ENCODE results near the gene ZXDC.

ZXDC gene

DNA sequence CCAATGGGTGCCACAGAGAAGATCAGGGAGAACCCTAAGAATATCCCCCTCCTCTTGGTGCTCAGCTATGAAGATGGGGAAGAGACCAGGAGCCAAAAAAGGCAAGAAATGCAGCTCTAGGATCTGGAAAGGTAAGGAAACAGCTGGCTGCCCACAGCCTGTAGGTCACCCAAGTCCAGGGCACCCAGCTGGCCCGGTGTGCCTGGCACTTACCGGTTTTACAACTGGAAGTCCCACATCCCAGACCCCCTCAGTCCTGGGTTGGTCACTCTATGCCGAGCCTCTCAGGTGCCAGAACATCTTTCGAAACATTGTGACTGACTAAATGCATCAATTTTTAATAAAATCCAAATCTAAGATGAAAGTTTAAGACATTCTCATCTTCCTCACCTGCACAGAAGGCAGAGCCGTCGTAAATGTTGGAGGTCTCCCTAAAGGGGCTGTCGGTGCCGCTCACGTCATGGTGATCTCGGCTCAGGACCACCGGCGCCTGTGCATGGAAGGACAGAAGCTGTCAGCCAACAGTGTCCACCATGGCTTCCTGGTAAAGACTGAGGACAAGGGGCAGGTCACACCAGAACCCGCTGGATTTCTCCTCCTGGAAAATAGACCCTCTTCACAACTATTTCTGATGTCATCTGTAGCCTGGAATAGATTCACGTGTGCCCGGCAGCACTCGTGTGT, 13.3 kb upstream of the ZXDC start:
- no peak for DNase-seq

DNA sequence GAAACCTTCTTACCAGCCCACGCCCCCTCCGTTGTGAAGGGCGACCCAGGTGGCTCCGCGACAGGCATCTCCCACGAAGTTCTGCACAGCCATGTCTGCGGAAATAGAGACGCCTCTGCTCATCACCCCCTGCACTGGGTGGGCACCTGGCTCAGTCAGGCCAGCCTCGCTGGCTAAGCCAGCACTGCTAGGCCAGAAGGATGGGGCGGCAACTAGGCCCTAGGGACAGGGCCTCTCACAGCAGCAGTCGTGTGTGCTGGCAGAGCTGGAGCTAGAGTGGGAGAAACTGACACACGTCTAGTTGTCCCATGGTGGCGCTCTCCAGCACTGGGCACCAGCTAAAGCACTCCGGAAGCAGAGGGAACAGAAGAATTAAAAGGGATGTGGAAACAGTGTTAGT, 12.5 kb upstream of the ZXDC start:
- no peak for DNase-seq

DNA sequence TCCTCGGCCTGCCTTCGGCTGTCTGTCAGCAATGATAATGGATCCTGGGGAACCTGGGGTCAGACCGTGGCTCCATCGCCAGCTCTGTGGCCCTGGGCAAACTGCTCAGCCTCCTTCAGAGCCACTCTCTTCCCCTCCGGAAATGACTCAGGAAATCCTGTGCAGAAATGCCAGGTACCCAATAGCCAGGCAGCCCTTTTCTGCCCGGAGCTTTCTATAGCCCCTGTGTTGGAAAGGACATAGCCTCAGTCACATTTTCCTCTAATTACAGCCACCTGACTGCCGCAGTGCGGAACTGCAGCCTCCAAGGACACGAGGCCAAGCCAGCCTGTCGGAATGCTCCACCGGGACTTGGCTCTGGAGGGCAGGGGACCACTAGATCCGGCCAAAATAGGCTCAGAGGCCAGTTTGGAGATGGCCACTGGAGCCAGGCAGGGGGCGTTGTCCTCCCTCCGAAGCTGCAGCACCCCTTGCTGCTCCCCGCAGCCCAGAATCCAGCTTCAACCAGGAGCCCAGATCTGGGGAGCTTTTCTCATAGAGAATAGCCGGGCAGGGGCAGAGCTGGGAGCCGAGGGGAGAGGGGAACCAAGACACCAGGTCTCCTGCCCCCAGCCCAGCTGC, 11.6 kb upstream of the ZXDC start:
- DNase-seq, result no peak

DNA sequence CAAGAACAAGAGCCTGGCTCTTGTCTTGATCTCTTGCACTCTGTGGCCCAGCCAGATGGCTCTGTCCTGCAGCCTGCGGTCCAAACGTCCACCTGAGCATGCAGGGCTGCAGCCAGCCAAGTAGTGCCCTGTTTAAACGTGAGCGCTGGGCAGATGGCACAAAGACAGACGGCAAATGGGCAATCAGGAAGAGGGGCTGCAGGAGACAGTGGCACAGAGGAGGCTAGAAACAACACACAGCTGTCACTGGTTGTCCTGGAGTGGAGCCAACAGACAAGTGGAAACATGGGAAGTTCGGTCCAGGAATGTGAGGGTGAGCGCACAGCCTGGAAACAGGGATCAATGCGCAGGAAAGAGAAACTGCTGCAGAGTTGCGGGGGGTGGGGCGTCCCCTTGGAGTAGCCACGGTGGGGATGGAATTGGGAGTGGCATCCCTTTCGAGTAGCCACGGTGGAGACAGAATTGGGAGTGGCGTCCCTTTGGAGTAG, 10.7 kb upstream of the ZXDC start:
- DNase-seq, result no peak

DNA sequence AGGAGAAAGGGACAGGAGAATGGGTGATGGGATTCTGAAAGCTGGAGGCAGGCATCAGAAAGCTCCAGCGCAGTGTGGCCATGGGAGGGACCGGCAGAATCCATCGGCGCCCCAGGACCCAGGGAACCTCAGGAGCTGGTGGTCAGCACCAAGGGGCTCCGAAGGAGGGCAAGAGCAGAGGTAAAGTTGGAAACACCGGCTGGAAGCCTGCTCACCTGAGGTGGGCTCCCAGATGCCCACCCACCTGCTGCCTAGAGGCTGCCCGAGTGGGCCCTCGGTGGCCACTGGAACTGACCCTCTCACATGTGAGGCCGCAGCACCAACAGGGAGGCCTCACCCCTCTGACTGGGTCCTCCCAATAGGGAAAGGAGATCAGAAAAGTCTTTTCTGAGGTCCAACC, 10.3 kb upstream of the ZXDC start:
- DNase-seq, result no peak

DNA sequence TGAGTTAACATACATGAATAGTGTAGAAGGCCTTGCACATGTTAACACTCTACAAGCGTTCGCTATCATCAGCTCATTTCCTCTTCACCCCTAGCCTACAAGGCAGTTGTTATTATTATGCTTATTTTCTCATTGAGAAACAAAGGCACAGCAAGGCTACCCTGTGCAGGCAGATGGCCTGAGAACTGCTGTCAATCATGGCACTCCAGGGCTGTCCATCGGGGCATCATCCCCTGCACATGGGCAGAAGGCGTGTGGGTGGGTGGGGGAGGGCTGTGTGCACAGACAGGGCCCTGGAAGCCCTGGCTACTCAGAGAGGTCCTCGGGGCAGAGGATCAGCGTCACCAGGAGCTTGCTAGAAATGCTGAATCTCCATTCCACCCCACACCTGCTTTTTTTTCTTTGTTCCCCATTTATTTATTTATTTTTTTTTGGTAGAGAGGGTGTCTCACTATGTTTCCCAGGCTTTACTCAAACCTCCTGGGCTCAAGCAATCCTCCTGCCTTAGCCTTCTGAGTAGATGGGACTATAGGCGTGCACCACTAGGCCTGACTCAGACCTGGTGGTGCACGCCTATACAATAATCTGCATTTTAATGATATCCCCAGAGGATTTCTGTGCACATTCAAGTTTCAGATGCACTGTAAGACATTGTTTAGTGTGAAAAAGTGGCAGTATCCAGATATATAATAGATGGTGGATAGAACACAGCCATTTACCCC, 9.6 kb upstream of the ZXDC start:
- DNase-seq, result no peak

DNA sequence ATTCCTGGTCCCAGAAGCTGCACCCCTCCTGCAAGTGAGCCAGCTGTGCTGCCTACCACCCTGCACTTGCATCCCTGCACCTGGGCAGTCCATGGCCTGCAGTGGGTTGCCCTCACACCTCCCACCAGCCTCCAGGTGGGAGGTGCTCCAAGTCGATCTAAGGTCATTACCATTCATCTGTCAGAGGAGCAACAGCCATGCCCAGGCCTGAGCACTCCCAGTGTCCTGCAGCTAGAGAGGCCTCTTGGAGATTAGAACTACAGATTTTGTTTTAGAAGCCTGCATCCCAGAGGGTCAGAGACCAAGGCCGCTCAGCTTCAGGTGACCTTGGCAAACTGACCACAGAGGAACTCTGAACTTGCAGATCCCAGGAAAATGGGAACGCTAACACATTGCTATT, 9.0 kb upstream of the ZXDC start:
- DNase-seq, result no peak

DNA sequence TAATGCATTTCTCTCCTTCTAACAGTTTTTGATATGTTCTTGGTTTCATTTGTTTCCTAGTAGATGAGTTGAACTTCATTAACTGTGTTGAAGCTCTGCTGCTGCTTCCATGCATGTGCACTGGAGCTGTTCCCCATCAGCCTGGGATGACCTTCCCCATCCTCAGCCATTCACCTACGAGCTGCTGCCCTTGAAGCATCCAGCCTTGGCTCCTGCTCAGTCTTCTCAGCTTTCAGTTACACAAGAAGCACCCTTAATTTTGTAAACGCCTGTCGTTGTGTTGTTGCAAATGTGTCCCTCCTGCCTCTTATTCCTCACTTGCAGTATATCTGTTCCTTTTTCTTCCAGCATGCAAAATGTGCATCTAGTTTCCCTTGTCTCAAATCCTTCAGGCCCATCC, 8.5 kb upstream of the ZXDC start:
- DNase-seq, result no peak

DNA sequence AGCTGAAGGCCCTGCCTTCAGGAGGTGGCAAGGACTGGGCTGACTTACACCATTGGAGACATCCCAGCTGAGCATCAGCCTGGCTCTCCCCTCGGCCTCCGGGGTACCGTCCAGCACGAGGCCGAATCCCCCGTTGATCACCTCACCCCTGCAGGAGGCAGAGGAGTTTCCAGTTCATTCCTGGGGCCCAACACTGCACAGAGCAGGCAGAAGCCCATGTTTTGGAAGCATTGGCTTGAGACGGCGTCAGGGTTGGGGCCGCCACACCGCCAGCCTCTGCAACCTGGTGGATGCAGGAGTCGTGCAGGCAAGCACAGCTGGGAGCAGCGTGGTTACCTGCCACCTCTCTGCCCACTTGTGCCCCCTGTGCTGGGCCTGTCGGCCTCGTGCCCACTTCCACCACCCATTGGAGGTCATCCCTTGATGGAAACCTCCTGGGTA, 7.7 kb upstream of the ZXDC start:
- no peak for DNase-seq

DNA sequence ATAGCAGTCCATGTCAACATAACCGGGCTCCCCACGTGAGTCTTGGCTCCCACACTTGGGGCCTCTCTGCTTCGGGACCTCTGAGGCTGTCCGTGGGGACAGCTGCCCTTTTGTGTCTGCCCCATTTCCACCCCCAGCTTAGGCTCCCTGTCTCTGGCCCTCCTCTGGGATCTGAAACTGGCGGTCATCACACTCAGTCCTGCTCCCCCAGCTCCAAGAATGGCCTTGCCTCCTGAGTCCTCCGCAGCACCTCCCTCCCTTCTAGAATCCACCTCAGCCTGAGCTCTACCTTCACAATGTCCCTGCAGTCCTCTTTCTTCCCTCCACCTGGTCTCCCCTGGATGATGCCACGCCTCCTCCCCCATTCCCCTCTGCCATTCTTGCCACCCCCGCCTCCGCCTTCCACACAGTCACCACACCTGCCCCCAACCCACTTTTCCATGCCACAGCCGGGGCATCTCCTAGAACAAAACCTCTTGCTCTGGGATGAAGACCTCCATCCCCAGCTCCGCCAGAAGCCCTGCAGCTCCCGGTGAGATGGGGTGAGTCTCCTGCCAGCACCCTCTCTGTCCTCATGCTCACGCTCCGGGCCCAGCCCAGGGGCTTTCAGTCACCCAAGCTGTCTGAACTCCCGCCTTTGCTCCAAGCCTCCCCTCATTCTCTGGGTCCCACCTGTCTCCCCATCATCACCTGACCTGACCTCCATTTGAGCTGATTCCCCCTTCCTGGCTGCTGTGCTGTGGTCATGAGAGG, 7.0 kb upstream of the ZXDC start:
- no peak for DNase-seq

DNA sequence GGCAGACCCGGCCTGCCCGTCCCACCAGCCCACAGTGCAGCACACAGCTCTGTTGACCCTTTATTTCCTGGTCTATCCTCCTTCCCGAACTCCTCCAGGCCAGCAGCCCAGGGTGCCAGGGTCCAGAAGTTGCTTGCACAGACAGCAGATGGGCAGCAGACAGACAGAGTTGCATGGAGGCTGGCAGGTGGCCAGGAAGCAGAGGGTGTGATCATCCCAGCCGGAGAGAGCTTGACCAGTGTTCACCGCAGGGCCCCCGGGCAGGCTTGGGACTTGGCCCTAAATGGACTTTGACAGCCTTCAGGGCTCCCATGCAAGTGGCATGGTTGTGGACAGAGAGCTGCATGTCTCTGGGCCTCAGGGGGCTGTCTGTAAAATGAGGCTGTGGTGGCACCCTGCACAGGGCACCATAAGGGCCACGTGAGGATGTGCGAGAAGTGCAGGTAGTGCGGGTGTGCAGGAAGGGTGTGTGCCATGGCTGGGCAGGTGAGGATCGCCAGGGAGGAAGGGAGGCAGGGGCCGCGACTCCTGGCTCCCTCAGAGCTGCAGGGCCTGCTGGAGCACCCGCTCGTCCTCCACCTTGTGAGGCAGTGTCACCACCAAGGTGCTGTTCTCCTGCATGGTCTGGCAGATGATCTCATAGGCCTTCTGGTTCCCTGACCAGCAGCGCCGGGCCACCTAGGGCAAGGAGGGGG, 6.3 kb upstream of the ZXDC start:
- DNase-seq, result no peak

DNA sequence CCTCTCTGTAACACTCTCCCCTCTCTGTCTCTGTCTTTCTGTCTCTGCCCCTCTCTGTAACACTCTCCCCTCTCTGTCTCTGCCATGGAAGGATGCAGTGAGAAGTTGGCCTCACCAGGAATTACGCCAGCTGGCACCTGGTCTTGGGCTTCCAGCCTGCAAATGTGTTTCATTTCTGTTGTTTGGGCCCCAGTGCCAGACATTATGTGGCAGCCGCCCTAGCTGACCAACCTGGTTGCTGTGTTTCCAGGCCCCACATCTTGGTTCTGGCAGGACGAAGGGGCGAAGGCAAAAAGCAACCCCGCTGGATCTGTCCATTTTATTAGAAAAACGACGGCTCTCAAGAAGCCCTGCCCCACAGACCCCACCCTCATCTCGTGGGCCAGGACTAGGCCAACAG, 5.2 kb upstream of the ZXDC start:
- no peak for DNase-seq

DNA sequence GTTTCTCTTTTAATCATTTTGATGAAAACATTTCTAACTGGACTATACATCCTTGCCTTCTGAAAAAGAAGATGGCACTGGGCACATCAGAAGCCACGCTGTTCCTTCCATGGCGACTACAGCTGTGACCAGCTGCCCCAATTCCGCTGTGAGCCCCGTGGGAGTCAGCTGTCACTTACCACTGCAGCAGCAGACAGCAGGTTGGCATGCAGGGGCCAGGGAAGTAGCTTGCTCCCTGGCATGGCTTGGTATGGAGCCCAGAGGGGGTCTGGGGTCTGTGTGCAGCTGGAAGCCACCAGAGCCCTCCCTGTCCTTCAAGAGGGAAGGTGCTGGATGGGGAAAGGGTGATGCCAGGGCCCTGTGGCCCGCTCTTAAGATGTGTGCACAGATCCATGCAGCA, 4.5 kb upstream of the ZXDC start:
- DNase-seq, result no peak

DNA sequence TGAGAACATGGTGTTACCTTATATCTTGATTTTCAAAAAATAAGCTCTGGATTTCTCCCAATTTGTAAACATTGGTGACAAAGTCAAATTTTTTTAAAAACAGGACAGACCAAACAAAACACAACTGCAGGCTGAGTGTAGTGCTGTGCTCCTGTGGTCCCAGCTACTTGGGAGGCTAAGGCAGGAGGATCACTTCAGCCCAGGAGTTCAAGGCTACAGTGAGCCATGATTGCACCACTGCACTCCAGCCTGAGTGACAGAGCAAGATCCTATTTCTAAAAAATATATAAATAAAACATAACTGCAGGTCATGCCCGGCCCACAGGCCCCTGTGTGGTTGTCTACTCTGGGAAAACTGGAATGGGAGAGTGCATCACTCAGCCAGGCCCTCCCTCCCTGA, 4.0 kb upstream of the ZXDC start:
- DNase-seq, result no peak

DNA sequence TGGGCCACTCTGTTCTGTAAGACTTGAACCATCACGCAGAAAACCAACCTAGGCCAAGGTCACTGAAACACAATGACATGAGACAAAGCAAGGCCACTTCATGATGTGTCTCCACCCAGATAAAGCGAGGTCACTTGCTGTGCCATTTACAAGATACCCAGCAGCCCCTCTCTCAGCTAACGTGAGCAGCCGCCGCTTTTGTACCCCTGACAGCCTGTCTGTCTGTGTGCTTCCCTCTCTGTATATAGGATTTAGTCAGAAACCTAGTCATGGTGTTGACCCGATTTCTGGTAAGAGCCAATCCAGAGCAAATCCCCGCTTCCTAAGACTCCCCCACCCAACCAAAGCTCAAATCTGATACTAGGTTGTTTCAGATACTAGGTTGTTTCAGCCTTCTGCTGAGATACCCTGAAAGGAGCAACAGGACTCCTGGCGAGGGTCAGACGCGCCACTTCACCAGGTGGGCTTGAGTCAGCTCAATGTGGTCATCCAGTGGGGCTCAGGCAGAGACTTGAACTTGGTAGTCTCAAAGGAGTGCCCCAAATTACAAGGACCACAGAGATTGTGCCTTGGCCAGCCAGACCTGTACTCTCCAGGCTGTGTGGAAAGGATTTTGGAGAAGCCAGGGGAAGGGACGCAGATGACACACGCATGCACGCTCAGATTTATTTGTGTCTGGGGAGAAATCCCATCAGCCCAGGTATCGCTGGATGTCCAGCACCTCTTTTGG, 3.1 kb upstream of the ZXDC start:
- DNase-seq, result no peak

DNA sequence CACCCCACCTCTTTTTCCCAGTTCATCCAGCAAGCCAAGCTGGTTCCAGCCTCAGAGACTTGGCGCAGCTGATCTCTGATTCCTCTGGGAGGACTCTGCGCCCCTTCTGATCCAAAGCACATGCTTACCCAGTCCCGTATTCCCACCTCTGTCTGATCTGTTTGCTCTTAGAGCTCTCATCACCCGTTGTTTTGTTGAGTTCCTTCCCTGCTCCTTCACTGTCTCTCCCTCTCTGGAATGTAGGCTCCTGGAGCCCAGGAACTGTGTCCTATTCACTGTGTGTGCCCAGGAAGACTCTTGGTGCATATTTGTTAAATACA, 1.3 kb upstream of the ZXDC start:
- DNase-seq, result no peak

DNA sequence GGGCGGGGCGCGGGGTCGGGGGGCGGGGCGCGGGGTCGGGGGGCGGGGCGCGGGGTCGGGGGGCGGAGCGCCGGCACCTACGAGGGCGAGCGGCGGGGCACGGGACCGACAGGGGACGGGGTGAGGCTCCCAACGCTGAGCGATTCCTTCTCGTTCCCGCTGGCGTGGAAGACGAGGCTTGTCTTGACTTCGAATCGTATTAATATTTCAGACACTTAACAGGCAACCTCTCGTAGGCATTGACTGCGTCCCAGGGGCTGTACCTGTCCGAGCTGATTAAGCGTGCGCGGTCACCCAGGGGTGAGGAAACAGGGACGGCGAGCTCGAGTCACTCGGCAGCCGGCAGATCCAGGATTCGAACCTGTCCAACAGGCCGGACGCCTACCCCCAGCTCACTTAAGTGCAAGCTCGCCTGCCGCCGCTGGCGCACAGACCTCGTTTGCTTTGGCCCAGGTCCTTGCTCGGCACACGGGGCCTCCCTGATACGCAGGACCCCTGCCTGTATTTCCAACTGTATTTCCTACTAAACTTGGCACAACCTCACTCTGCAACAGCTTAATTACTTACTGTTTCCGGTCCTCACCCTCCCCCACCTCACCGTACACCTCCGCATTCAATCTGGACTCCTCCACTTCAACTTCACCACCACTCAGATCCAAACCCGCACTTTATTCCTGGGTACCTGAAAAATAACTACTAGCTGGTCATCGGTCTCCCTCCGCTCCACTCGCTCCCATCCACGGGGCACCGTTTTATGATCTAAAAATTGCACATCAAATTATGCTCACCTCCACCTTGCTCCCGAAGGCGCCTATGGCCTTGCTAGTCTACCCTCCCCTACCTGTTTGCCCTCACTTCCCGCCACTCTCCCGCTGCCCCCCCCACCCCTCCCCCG, 722 bp upstream of the ZXDC start:
- DNase-seq, result no peak

DNA sequence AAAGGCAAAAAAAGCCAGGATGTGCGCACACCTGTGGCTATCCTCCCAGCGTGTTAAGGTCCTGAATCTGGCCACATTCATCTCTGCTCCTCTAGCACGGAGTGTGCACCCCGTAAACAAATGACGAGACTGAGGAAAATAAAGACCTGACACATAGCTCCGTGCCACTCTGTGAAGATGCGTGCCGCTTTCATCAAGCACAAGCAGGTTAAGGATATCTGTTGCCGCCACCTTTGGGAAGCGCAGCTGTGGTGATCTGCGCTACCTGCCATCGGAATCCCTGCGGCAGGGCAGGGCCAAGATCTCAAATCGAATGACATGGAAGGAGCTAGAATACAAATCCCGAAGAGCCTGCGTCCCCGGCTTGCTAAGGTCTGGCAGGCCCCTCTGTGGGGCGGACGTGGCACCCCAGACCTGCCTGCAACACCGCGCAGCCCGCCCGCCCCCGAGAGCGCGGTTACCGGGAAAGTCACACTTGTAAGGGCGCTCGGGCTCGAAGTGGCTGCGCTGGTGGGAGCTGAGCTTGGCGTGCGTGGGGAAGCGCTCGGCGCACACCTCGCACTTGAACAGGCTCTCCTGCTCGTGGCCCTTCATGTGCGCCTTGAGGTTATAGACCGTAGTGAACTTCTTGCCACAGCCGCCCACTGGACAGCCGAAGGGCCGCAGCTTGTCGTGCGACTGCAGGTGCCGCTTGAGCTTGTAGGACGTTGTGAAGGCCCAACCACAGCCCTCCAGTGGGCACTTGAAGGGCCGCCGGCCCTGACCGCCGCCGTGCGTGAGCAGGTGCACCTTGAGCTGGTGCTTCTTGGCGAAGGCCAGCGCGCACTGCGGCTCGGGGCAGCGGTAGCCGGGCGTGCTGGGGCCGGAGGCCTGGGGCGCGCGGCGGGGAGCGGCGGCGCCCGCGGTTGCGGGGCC, 936 bp downstream of the ZXDC start:
- no peak for DNase-seq

DNA sequence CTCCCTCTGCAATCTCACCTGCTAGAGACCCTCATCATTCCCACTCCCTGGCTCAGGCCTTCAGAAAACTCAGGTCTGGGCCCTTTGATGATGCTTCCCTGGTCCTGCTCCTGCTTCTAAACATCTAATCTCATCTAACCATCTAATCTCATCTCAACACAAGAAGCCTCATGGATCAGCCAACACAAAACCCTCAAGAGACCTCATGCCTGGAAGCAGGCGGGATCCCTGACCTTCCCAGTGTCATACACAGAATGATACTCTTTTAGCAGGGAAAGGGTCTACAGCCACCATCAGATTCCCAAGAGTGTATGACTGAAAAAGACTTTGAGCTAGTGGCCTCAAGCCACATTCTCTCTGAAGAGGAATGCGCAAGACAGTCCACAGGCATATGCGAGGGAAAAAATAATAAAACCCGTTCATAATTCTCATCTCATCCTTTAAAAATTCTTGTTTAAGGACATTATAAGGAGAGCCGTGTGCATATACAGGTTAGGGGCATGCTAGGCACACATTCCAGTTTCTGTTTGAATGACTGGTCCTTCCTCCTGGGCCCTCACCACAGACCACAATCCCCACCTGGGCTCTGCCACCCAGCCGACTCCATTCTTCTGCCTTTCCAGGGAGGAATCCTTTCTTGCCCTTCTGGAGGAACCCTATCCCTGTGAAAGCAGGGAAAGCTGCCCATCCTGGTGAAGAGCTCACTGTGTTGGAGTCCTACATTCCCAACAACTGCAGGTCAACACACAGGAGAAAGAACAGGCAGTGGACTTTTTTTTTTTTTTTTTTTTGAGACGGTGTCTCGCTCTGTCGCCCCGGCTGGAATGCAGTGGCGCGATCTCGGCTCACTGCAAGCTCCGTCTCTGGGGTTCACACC, 2.2 kb downstream of the ZXDC start:
- no peak for DNase-seq

All from activated T-cell treated with anti-CD3 and anti-CD28 coated beads for 4 hours (primary cell).